ENCODE results near the gene H1-8. TPM values are rescaled to one million over a fixed set of nuclear protein-coding genes. Genes with fewer than 3 reads are reported as not detected.

Gene H1-8
- total RNA-seq, 2 donors from 2014 or later, result not detected

DNA sequence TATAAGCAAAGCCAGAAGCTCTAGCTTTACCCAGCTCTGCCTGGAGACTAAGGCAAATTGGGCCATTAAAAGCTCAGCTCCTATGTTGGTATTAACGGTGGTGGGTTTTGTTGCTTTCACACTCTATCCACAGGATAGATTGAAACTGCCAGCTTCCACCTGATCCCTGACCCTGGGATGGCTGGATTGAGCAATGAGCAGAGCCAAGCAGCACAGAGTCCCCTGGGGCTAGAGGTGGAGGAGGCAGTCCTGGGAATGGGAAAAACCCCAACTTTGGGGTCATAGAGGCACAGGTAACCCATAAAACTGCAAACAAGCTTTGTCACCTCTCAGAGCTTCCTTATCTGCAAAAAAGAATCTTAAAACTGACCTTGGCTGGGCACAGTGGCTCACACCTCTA is 7.9 kb upstream of the H1-8 start:
- Histone ChIP-seq H3K27ac (no peak overlapping the region), H3K36me3 (no peaks in the 10 kb centered on the region), H3K4me1 (peaks cover 0 to under 1% of the 10 kb centered on the region in 2 donors), H3K27me3 (no peaks in the 10 kb centered on the region), H3K4me3 (no peak overlapping the region), H3K9me3 (no peaks in the 10 kb centered on the region)
- DNase-seq (ENCODE audit: low spot score), result no peak
- TF ChIP-seq, protein P1, sequence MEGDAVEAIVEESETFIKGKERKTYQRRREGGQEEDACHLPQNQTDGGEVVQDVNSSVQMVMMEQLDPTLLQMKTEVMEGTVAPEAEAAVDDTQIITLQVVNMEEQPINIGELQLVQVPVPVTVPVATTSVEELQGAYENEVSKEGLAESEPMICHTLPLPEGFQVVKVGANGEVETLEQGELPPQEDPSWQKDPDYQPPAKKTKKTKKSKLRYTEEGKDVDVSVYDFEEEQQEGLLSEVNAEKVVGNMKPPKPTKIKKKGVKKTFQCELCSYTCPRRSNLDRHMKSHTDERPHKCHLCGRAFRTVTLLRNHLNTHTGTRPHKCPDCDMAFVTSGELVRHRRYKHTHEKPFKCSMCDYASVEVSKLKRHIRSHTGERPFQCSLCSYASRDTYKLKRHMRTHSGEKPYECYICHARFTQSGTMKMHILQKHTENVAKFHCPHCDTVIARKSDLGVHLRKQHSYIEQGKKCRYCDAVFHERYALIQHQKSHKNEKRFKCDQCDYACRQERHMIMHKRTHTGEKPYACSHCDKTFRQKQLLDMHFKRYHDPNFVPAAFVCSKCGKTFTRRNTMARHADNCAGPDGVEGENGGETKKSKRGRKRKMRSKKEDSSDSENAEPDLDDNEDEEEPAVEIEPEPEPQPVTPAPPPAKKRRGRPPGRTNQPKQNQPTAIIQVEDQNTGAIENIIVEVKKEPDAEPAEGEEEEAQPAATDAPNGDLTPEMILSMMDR (IDR thresholded peaks at IDR 0.05), result no peak

DNA sequence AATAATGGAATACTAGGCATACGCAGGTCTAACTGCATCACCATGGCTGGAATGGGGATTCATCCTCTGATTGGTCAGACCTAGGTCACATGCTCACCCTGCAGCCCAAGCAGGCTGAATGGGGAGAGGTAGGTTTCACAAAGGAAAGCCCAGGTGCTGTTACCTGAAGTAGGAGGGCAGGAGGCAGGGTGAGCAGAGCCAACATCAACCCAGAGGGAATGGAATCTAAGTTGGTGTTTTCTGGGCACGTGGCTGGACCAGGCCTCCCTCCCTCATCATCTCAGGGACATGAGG is 6.7 kb upstream of the H1-8 start:
- H3K9me3 ChIP-seq, result no peaks in the 10 kb centered on the region
- H3K36me3 ChIP-seq, result no peaks in the 10 kb centered on the region
- no peak overlapping the region for H3K4me3 ChIP-seq
- H3K27me3 ChIP-seq, result no peaks in the 10 kb centered on the region
- no peak for DNase-seq (ENCODE audit: low spot score)
- no peaks in the 10 kb centered on the region for H3K4me1 ChIP-seq
- H3K27ac ChIP-seq, result no peak overlapping the region
- TF ChIP-seq, protein P1 (IDR thresholded peaks at IDR 0.05), result no peak

DNA sequence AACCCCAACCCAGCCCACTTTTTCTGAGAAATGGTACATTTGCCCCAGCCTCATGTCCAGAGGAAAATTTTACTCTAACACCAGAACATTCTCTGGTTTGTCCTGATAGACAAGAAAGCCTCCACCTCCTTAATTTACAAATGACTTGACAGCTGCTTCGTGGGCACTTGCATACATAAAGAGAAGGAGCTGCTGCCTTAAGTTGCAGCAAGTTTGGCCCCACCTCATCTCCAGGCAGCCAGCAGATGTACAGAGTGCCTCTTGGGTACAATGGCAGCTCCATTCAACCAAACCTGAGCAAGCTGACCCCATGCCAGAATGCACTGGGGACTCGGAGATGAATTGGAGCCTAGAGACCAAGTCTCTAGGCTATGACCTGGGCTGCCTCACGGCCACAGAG is 6.2 kb upstream of the H1-8 start:
- H3K27ac ChIP-seq, result no peak overlapping the region
- H3K4me1 ChIP-seq, result no peaks in the 10 kb centered on the region
- no peaks in the 10 kb centered on the region for H3K27me3 ChIP-seq
- no peaks in the 10 kb centered on the region for H3K36me3 ChIP-seq
- H3K4me3 ChIP-seq, result no peak overlapping the region
- TF ChIP-seq, protein P1 (IDR thresholded peaks at IDR 0.05), result no peak
- DNase-seq (ENCODE audit: low spot score), result no peak
- no peaks in the 10 kb centered on the region for H3K9me3 ChIP-seq

DNA sequence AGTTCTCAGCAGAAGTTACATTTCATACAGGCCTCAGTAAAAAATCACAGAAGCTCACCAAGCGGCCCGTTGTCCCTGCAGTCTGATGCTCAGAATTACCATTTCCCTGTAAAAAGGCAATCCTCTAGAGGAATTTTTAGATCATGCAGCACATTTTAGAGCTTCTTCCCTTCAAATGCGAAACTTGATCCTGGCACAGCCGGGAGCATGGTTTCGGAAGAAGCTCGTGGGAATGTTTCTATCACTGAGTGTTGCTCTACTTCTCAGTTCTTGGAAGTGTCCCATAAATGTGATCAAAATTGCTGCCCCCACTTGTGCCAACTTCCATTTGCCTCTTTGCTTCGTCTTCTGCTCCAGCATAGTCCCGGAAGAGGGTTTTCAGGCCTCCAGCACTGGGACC is 3.8 kb upstream of the H1-8 start:
- TF ChIP-seq, protein P1 (IDR thresholded peaks at IDR 0.05), result no peak
- DNase-seq (ENCODE audit: low spot score), result no peak
- H3K4me3 ChIP-seq, result no peak overlapping the region

DNA sequence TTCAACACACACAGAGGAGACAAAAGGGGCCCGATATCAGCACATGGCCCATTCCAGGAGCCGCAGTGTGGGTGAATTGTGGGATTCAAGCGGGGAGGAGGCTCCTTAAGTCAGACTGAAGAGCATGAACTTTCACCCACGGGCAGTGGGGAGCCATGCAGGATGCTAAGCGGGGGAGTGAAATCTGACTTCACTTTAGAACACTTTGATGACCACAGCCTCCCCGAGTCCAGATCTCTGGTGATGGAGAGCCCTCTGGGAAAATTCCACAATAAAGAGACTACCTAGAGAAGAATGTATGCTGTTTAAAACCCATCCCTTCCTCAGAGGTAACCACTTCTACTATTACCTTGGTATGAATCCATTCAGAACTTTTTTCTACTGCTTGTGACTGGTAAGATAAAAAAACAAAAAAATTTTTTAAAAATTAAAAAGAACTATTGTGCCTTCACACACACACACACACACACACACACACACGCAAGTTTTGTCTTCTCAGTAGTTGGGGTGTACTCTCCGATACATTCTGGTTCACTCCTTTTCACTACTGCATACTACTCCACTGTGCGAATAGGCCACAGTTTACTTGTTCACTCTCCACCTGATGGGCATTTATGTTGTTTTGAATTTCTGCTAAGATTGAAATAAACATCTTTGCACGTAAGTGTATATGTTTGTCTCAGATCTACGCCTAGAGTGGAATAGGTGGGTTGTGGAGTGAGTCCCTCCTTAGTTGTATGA is 2.0 kb upstream of the H1-8 start:
- Histone ChIP-seq H3K27ac (no peak overlapping the region), H3K27me3 (no peaks in the 10 kb centered on the region), H3K9me3 (no peaks in the 10 kb centered on the region), H3K4me1 (no peaks in the 10 kb centered on the region), H3K4me3 (no peak overlapping the region), H3K36me3 (no peaks in the 10 kb centered on the region)
- TF ChIP-seq, protein P1 (IDR thresholded peaks at IDR 0.05), result no peak
- no peak for DNase-seq (ENCODE audit: low spot score)

More for the DNA sequence above, 3.8 kb upstream of the H1-8 start:
- H3K27ac ChIP-seq, result no peak overlapping the region
- H3K4me1 ChIP-seq, result no peaks in the 10 kb centered on the region
- no peaks in the 10 kb centered on the region for H3K9me3 ChIP-seq
- H3K36me3 ChIP-seq, result no peaks in the 10 kb centered on the region
- no peaks in the 10 kb centered on the region for H3K27me3 ChIP-seq

DNA sequence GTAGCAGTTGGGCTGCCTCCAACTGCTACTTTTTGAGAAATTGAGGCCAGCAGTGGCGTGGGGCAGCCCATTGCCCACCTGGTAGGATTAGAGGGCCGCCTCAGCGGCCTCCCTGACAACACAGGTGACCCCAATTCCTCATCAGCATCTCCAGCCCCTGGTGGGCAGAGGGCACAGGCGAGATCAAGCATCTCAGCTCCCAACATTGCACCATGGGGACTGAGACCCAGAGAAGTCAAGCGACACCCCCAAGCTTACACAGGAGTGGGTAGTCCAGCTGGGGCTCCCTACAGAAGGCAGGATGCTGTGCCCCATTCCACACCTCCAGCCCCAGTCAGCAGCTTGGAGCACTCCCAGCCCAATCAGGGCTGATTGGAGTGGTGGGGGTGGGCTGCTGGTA is 228 bp upstream of the H1-8 start:
- no peaks in the 10 kb centered on the region for H3K27me3 ChIP-seq
- H3K36me3 ChIP-seq, result no peaks in the 10 kb centered on the region
- DNase-seq (ENCODE audit: low spot score), result no peak
- H3K27ac ChIP-seq, result no peak overlapping the region
- no peaks in the 10 kb centered on the region for H3K4me1 ChIP-seq
- no peaks in the 10 kb centered on the region for H3K9me3 ChIP-seq
- TF ChIP-seq, protein P1 (IDR thresholded peaks at IDR 0.05), result no peak
- no peak overlapping the region for H3K4me3 ChIP-seq
